ENCODE measurements around the gene AOC1. TPM values are rescaled to one million over a fixed set of nuclear protein-coding genes. Genes with fewer than 3 reads are reported as not detected.

AOC1 gene, protein sequence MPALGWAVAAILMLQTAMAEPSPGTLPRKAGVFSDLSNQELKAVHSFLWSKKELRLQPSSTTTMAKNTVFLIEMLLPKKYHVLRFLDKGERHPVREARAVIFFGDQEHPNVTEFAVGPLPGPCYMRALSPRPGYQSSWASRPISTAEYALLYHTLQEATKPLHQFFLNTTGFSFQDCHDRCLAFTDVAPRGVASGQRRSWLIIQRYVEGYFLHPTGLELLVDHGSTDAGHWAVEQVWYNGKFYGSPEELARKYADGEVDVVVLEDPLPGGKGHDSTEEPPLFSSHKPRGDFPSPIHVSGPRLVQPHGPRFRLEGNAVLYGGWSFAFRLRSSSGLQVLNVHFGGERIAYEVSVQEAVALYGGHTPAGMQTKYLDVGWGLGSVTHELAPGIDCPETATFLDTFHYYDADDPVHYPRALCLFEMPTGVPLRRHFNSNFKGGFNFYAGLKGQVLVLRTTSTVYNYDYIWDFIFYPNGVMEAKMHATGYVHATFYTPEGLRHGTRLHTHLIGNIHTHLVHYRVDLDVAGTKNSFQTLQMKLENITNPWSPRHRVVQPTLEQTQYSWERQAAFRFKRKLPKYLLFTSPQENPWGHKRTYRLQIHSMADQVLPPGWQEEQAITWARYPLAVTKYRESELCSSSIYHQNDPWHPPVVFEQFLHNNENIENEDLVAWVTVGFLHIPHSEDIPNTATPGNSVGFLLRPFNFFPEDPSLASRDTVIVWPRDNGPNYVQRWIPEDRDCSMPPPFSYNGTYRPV
- not detected for polyA plus RNA-seq (2012; ENCODE audit: insufficient read length, low read depth)

DNA sequence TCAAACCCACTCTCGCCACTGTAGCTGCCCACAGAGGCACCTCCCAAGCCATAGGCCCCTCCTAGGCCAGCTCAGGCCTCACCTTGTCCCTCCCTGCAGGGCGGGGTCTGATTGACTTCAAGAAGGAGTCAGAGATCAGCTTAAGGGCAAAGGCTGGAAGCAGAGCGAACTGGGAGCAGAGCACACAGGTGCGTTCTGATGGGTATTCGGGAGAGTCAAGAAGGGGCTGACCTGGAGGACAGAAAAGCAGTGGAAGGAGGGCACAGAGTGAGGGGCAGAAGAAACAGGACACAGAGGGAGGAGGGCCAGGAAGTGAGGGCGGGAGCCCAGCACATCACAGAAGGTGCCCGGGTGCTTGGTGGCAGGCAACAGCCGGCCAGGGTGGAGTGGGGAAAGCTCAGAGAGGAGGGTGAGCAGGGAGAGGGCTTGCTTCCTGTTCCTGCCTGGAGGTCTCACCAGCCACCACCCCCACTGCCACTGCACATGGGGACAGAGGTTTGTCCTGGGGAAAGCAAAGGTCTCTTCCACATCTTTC is at the start of gene AOC1:
AOC1 (plus strand) TSS at position 147 of the 535 bp plus-strand sequence. CDS start 3,954 bp downstream, outside the sequence.
- TF ChIP-seq SIN3A (IDR thresholded peaks at IDR 0.05; ENCODE audit: borderline replicate concordance, insufficient read depth, low read length) = no peak

DNA sequence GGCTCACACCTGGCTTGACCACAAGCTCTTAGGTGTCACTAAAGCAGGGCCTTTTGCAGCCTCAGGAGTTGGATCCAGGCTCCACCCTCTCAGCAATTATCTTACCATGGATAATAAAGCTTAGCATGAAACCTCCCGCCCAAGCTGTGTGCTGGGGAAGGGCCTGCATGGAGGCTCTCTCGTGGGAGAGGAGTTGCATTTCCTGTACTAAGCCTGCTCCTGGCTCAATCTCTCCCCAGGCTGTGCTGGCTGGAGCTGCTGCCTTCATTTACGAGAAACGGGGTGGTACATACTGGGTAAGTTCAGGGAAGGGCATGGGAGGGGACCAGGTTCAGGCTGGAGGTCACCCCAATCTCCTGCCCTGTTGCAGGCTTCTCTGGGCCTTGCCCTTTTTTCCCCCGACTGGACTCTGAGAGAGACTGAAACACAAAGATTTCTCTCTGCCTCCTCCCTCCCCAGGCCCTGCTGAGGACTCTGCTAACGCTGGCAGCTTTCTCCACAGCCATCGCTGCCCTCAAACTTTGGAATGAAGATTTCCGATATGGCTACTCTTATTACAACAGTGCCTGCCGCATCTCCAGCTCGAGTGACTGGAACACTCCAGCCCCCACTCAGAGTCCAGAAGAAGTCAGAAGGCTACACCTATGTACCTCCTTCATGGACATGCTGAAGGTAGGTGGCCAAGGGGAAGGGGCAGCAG is 49.0 kb upstream of the AOC1 start:
- TF ChIP-seq, protein P1, sequence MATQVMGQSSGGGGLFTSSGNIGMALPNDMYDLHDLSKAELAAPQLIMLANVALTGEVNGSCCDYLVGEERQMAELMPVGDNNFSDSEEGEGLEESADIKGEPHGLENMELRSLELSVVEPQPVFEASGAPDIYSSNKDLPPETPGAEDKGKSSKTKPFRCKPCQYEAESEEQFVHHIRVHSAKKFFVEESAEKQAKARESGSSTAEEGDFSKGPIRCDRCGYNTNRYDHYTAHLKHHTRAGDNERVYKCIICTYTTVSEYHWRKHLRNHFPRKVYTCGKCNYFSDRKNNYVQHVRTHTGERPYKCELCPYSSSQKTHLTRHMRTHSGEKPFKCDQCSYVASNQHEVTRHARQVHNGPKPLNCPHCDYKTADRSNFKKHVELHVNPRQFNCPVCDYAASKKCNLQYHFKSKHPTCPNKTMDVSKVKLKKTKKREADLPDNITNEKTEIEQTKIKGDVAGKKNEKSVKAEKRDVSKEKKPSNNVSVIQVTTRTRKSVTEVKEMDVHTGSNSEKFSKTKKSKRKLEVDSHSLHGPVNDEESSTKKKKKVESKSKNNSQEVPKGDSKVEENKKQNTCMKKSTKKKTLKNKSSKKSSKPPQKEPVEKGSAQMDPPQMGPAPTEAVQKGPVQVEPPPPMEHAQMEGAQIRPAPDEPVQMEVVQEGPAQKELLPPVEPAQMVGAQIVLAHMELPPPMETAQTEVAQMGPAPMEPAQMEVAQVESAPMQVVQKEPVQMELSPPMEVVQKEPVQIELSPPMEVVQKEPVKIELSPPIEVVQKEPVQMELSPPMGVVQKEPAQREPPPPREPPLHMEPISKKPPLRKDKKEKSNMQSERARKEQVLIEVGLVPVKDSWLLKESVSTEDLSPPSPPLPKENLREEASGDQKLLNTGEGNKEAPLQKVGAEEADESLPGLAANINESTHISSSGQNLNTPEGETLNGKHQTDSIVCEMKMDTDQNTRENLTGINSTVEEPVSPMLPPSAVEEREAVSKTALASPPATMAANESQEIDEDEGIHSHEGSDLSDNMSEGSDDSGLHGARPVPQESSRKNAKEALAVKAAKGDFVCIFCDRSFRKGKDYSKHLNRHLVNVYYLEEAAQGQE (IDR thresholded peaks at IDR 0.05; ENCODE audit: insufficient read depth in 1 of 2, low read depth in 2 of 2, low read length in 2 of 2) = no peak
- TF ChIP-seq FOXP2 (optimal IDR thresholded peaks at IDR 0.05; ENCODE audit: borderline replicate concordance, extremely low read depth, extremely low read length, insufficient read depth) = no peak
- no peak for TF ChIP-seq POLR2AphosphoS5 (IDR thresholded peaks at IDR 0.05; ENCODE audit: low read depth, low read length)
- no peak for TF ChIP-seq TAF1 (IDR thresholded peaks at IDR 0.05; ENCODE audit: borderline replicate concordance, insufficient read depth, low read length)
- no peak for TF ChIP-seq SIN3A (IDR thresholded peaks at IDR 0.05; ENCODE audit: borderline replicate concordance, insufficient read depth, low read length)

DNA sequence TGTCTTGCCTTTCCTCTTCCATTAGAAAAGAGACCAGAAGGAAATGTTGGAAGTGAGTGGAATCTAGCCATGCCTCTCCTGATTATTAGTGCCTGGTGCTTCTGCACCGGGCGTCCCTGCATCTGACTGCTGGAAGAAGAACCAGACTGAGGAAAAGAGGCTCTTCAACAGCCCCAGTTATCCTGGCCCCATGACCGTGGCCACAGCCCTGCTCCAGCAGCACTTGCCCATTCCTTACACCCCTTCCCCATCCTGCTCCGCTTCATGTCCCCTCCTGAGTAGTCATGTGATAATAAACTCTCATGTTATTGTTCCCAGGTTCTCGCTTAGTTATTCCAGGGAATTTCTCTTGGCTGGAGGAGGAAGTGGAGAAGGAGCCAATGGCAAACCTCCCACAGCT is 47.5 kb upstream of the AOC1 start:
- TF ChIP-seq POLR2AphosphoS5 (IDR thresholded peaks at IDR 0.05; ENCODE audit: low read depth, low read length) = no peak

DNA sequence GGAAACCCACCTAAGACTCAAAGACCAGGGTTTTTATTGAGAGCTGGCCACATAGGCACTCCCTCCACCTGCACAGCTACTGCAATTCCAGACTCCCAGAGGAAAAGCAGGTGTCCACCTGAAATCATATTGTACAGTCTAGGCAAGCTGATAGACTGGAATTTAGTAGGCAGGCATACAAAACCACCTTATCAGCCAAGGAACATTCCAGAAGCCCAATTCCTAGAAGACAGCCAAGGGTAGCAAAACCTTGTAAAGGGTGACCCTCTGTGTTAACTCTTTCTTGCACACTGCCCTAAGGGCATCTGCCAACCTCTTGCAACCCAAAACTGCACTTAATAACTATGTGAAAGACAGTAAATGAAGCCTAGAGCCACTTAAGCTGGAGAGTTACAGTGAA is 46.5 kb upstream of the AOC1 start:
- TF ChIP-seq POLR2AphosphoS5 (IDR thresholded peaks at IDR 0.05; ENCODE audit: low read depth, low read length) = no peak
- no peak for TF ChIP-seq SIN3A (IDR thresholded peaks at IDR 0.05; ENCODE audit: borderline replicate concordance, insufficient read depth, low read length)
- TF ChIP-seq FOXP2 (optimal IDR thresholded peaks at IDR 0.05; ENCODE audit: borderline replicate concordance, extremely low read depth, extremely low read length, insufficient read depth) = no peak
- TF ChIP-seq, protein P1 (IDR thresholded peaks at IDR 0.05; ENCODE audit: insufficient read depth in 1 of 2, low read depth in 2 of 2, low read length in 2 of 2) = no peak
- no peak for TF ChIP-seq TAF1 (IDR thresholded peaks at IDR 0.05; ENCODE audit: borderline replicate concordance, insufficient read depth, low read length)

DNA sequence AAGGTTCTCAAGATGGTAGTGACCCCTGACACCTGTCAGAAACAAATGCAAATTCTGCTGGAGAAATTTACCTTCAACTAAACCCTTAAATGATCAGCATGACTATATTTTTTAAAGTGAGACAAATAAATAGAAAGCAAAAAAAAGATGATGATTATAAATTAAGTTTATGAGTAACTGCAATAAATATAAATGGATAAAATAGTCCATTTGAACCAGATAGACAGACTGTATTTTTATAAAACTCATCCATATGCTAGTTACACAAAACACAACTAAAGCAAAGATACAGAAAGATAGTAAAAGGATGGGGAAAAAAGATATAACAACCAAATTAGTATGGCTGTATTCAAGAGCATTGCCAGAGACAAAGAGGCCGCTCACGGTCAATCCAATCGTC is 45.9 kb upstream of the AOC1 start:
- TF ChIP-seq FOXP2 (optimal IDR thresholded peaks at IDR 0.05; ENCODE audit: borderline replicate concordance, extremely low read depth, extremely low read length, insufficient read depth) (no peak), TAF1 (IDR thresholded peaks at IDR 0.05; ENCODE audit: borderline replicate concordance, insufficient read depth, low read length) (no peak), POLR2AphosphoS5 (IDR thresholded peaks at IDR 0.05; ENCODE audit: low read depth, low read length) (no peak)
- TF ChIP-seq, protein P1 (IDR thresholded peaks at IDR 0.05; ENCODE audit: insufficient read depth in 1 of 2, low read depth in 2 of 2, low read length in 2 of 2) = no peak
